ENCODE data around the gene CCDC192.

The CCDC192 gene

DNA sequence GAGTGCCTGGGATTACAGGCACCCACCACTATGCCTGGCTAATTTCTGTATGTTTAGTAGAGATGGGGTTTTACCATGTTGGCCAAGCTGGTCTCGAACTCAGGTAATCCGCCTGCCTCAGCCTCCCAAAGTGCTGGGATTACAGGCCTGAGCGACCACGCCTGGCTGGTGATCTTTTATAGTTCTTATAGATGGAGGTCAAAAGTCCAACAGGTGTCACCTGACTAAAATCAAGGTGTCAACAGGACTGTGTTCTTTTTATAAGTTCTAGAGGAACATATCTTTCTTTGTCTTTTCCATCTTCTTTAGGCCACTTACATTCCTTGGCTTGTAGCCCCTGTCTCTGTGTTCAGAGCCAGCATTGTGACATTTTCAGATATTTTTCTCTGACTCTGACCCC, 224.9 kb downstream of the CCDC192 start:
- DNase-seq: no peak

DNA sequence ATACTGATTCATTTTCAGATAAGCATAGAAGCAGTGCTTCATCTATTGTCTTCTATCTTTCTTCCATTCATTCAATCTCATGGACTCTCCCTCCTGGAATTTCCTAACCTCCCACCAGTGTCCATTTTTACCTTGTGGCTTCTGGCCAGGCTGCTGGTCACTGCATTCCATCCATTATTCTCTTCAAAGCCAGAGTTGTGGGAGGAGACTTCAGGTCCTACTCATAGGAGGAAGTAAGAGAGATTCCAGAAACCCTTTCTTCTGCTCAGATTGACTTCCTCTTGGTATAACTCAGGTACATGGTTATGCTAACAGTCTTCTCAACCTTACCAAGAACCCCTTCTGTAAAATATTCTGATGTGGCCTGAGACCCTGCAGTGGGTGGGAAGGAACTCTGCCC, 227.1 kb downstream of the CCDC192 start:
- no peak for DNase-seq

DNA sequence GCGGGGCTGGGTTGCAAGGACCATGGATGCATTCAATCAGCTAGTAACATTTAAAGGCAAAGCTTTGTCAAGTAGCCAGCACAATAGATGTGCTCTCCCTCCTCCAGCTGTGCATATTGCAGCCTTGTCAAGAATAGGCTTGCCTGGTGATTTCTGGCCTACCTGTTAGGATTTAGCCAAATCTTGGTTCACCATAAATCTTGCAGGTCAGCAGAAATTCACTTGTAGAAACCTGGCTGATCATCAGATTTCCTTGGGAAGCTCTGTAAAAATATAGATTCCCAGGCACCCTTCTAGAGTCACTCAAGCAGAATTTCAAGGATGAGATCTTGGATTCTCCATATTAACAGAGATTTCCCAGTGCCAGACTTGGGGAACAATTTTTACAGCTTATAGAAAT, 228.2 kb downstream of the CCDC192 start:
- no peak for DNase-seq

DNA sequence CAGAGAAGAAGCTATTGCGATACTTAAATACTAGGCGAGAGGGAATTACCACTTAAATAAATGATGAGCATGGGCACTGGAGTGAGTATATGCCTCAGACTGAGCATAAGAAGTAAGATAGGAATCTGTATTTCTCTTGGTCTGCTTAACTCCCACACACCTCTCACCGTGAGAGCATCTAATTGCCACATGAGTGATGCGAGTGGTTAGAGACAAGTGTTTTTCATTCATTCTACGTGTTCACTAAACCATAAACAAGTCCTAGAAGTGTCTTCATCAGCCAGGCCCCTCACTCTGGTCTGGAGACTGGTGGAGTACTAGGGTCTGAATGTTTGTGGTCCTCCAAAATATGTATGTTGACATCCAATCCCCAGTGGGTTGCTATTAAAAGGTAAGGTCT, 230.2 kb downstream of the CCDC192 start:
- DNase-seq: no peak

DNA sequence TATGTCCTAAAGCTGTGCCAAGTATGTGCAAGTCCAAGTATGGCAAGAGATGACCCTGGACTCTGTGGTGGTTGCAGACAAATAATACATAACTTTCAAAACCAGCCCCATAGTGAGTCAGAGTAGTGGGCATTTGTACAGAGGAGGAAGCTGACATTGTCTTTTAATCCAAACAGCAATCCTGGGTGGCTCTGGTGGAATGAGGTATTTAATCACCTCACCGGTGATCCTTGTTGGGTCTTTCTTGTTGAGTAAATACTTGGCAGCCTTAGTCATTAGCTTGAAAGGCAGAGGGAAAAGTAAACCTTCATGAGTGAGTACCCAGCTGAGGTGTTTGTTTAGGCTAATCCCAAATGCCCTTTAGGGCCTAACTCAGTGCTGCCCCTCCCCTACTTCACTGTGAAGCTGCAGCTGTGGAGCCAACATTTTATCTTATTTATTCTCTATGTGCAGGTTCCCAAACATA, 231.6 kb downstream of the CCDC192 start:
- DNase-seq: no peak

DNA sequence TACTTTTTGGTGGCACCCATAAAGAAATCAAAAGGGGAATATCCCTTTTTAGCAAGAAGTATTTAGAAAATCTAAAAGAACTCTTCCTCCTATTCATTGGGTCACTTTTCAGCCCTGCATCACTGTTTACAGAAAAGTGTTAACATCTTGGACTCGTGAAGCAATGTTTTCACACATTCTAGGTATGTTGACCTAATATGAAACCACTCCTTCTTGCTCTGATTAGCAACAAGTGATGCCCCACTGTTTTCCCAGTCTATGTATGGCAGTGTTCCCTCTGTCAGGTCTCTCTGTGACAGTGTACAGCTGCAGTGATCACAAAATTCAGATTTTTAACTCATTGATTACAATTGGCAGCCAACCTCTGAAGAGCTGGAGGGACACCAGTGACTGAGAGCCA, 232.2 kb downstream of the CCDC192 start:
- no peak for DNase-seq

DNA sequence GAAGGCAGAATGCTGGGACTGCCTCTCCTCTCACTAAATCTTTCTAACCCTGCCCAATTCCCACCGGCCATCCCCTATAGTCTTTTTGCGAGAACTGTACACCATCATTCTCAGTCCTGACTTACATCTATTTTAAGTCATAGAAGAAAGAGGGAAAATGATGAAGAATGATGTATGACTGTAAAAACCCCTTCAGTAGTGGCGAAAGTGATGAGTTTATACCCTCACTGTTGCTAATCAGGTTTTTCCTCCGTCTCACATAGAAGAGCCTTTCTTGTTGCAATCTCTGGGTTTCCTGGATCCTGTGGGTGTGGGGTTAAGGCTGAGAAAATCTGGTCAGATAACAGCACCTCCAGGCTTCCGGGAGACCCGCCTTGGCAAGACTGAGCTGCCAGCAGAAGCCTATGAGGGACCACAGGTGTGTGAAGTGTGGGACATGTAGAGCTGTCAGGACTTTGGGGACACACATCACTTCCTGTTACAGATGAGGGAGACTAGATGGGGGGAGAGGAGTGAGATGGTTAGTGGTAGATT, 233.3 kb downstream of the CCDC192 start:
- DNase-seq: peak; percentile 22 to 37

DNA sequence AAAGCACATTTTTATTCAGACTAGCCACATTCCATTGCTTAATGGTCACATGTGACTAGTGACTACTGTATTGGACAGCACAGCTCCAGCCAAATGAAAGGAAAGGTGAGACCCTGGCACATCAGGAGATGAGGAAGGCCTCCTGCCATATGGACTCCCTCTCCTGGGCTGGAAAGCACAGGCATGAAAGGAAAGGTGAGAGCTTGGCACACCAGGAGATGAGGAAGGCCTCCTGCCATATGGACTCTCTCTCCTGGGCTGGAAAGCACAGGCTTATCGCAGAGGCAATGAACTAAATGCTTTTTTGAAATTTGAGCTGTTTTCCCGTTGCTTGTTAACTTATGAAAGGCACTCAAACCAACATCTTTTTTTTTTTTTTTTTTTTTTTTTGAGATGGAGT, 235.6 kb downstream of the CCDC192 start:
- no peak for DNase-seq

DNA sequence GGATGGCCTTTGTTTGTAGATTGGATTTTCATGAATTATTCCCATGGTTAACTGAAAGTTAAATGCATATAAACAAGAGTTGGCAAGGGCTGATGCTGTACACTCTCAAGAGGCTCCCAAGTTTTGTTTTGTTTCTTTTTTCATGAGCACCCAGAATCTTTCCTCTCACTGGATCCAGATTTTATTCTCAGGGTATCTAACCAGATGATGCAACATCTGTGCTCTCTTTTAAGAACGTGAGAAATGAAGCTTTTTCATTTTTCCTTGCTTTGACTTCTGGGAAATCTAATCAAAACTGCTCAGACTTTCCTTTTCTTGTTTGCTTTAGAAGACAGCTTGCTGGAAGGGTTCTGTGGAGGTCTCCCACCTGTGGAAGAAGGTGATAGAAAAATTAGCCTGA, 237.7 kb downstream of the CCDC192 start:
- no peak for DNase-seq

DNA sequence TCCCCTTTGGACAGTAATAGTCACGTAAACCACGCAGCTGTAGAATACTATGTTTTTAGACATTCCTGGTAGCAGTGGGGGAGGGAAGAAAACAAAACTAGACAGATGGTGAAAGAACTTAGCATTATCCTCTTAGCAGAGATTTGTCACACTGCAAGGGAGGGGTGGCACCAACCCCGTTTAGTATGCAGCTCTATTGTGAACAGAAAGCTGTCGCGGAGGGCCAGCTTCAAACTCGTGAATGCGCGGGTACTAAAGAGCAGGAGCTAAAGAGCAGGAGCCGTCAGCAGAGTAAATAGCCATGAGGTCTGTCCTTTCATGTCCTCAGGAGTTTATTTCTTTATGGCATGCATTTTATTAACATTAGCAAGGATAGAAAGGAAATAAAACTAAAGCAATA, 238.5 kb downstream of the CCDC192 start:
- DNase-seq: no peak

DNA sequence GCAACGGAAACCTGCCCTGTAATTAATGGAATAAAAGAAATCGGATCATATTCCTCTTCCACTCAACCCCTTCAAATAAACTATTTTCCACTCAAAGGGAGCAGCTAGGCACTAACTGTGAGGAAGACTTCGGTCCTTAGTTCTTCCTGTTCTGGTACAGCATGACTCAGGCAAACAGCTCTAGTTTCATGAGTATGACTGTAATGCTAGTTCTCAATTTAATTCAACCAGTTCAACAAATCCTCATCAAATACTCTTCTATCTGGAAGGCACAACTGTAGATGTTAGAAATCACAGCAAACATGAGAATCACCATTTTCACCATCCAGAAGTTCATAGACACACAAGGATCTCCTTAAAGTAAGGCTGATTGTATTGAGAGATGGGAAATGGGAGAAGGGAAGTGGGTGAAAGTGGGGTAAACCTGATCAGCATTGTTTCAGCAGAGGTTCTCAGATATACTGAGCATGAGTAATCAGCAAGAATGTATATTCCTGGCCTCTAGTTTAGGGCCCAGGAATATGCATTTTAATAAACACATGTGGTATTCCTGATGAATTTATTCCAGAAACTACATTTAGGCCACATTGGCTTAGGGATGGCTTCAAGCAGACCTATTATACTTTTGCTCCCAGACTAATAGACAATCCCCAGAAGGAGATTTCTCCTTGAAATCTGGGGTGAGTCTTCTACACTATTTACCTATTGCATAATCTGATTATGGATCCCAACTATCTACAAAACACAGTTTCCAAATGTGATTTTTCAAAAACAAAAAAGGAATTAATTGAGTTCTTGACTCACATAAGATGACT, 239.3 kb downstream of the CCDC192 start:
- no peak for DNase-seq

DNA sequence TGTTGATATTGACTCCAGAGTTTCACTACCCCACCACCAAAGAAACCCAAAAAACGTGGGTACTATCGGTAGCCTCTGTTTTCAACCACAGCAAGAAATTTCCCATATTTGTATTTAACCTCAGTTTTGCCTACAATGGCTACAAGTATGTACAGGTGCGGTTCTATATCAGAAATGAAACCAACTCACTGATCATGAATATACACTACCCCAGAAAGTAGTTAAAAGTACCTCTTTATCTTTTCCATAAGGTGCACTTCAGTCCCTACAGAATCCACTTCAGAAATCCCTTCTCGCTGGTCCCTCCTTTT, 239.8 kb downstream of the CCDC192 start:
- no peak for DNase-seq

DNA sequence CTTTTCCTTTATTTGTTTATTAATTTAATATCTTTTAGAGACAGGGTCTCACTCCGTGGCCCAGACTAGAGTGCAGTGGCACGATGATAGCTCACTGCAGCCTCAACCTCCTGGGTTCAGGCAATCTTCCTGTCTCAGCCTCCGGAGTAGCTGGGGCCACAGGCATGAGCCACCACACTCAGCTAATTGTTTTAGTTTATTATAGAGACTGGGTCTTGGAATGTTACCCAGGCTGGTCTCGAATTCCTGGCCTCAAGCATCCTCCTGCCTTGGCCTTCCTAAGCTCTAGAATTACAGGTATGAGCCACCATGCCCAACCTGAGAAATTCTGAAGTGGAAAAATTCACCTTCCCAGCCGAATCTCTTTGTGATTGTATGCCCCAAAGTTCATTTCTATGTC, 240.9 kb downstream of the CCDC192 start:
- DNase-seq: no peak

DNA sequence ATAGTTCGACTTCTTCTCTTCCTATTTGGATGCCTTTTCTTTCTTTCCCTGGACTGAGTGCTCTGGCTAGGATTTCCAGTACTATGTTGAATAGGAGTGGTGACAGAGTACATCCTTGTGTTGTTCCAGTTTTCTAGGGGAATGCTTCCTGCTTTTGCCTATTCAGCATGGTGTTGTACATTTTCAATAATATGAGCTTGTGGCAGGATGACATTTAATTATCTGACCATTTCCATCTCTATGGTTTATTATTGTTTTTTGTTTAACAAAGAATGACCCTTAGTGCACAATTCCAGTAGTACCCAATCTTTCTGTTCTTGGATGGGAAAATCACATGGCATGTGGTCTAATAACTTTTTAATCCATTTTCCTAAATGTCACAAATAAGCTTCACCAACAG, 244.8 kb downstream of the CCDC192 start:
- DNase-seq: no peak

DNA sequence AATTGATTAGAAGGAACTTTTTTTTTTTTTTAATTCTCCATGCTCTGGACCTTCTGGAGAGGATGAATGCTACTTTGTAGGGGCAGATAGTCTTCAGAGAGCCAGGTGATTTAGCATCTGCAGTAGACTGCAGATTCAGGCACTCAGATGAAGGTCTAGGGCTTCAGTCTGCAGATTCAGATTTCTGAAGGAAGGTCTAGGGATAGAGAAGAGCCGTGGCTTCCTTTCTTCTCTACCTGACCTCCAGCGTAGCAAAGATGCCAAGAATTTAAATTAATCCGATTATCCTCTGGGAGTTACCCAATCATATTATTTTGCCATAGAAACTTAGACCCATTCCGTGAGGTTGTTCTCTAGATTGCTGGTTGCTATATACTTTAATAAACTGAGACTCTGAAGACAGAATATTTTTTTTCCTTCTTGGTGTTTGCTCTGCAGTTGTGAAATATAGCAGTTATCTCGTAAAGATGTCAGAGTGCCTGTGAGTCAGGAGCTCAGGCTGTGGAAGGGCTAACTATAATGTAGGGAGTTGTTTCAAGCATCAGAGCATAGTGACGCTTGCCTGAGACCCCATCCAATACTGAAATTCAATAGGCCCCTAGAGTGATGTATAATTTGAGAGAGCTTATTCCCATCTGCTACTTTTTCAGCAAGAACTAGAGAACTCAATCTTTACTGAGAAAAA, 247.7 kb downstream of the CCDC192 start:
- DNase-seq: no peak

DNA sequence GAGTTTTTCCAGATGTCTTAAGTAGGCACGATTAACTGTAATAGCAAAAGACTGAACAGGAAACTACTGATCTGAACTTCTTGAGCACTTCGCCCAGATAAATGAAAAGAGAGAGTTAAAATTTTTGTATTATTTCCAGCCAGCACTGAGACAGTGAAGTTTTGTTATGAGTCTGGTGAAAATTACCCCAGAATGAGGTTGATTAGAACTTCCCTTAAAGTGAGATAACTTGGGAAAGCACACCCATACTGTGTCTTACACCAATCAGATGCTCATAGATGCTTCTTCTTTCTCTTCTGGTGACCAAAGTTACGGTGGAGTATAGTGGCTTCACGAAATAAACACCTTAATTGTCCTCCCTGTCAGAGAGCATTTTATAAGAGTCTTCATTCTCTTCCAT, 248.6 kb downstream of the CCDC192 start:
- no peak for DNase-seq

DNA sequence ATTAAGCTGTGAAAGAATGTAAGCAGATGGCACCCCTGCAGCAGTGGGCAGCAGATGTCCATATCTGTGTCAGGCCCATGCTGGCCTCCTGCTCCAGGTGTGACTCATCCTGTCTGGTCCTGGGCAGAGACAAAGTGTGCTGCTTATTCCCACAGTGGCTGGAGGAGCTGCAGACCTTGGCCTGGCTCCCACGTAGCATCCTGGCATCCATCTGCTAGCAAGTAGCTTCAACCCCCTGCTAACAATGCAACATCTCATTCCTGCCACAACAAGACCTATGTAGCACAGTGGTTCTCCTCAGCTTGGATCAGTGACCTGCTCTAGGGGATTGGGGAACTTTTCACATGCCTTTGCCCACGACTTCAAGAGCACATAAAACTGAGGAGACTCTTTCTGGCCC, 254.0 kb downstream of the CCDC192 start:
- no peak for DNase-seq

DNA sequence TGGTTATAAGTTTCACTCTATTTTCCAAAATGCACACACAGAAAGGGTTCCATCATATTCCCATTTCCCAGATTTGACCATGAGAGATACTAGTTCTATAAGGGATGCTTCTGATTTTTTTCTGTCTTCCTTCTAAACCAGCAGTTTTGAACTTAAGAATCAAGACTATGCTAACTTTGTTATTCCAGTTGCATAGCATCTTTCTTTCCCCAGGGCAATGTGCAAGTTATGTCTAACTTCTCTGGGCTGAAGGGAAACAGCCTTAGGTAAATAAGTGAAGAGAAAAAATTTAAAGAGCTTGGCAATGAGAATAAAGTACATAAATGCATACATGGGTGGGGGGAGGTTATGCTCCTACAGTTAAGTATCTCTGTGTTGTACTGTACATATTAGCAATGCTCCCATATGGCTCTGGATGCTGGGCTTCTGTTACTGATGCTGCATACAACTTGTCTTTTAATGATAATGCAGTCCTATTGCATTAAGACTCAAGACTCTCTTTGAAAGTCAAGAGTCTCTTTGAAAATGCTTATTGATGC, 254.6 kb downstream of the CCDC192 start:
- no peak for DNase-seq

DNA sequence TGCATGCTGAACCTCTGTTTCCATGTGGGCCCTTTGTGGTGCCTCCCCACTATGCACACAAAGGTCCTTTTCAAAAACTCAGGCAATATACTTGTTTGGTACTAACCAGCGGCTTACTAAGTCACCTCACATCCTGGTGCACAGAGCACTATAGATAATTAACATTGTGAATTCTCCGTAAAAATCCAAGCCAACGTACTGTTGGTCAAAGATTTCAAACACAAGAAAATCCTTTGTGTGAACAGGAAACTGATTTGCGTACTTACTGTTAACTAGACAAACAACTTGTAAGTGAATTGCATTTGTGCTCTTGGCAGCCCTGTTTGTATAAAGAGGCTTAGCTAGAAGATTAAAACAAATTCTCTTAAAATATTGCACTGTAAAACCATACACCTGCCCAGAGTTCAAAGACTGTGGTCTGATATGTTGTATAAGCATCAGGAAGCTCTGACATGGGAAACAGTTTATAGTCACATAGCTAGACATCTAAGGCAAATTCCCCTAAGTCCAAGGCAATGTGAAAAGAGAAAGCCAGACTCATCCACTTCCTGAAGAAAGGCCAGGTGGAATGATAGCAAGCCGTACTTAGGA, 255.3 kb downstream of the CCDC192 start:
- DNase-seq: no peak

DNA sequence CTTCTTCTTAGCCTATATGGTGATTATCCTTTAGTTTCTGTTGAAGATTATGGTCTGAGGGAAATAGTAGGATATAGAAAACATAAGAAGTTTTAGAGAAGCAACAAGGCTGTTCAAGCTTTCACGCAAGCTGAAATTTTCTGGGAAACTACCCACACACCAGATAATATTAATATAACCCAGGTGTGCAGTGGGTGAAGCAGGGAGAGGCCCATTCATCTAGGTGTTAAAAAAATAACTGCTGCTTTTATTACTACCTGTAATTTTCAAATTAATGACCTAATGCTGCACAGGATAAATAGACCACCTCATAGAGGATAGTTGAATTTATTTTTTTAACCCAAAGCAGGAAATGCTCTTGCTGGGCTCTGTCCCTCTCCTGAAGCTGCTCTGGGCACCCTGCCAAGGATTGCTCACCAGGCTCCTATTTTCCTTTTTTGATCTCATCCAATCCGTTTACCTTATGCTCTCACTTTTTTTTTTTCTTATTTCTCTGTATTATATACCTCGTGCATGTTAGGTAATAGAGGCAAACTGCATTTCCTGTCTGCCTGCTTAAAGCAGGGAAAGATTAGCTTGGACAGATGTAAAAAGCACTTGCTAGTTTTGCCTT, 256.1 kb downstream of the CCDC192 start:
- DNase-seq: no peak

DNA sequence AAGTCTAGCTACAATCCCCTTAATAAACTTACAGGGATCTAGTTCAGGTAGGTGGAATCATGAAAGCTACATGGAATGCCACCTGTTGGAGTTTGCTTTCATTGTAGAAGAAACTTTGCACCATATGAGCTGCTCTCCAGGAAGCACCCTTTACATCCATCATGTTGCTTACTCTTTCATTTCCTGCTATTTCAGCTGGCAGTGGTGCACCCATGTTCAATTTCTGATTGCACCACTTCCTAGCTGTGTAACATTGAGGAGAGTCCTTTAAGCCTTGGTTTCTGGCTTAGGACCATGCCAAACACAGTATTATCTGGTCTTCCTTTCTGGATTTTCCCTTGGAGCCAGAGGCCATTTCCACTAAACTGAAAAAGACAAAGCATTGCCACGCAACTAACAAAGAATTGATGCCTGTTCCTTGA, 257.1 kb downstream of the CCDC192 start:
- no peak for DNase-seq

DNA sequence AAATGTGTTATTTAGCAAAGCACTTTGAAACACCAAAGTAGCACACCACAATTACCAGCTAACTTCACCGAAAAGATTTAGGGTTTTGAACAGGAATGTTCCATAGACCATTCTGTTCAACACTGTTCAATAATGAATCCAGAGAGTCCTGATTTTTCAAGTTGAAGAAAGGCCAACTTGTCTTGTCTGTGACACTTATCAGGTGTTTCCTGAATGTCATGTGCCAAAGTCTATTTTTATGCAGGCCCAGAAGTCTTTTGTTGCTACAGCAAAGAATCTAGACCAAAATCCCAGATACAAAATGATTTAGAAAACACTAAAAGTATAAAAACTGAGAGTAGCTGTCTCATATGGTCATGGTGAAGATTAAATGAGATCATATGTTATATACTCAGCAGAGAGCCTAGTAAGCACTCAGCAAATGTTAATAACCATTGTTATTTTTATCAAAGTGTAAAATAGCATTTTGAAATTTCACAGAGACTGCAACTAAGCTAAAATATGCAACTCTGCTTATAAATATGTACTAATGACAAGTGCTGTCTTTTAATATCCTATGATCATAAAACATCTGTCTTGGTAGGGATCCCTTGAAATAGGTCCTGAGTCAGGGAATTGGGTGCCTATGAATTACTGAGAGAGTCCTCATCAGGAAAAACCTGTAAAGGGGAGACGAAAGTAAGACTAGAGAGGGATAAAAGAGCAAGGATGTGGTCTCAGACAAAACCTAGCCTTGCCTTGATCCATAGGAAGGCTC, 258.0 kb downstream of the CCDC192 start:
- no peak for DNase-seq

DNA sequence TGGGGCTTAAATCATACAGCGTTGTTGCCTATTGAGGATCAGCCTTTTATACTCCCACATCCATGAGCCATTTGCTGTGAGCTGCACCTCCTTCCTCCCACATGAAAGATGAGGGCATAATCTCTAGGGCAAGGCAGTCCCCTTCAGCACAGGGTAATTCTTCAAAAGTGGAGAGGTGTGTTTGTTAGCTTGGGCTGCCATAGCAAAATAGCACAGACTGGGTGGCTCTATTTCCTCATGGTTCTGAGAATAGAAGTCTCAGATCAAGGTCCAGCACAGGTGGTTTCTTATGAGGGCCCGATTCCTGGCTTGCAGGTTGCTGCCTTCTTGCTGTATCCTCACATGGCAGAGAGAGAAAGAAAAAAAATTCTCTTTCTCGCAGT, 258.6 kb downstream of the CCDC192 start:
- no peak for DNase-seq
